COLO829 (cell line): ENCODE results near the gene ARL4C.

Experiments used
- DNase-seq: peaks from one replicate; pipeline ENCODE4 v3.0.0; 2012; ENCODE audit warnings: low spot score

Gene ARL4C

DNA sequence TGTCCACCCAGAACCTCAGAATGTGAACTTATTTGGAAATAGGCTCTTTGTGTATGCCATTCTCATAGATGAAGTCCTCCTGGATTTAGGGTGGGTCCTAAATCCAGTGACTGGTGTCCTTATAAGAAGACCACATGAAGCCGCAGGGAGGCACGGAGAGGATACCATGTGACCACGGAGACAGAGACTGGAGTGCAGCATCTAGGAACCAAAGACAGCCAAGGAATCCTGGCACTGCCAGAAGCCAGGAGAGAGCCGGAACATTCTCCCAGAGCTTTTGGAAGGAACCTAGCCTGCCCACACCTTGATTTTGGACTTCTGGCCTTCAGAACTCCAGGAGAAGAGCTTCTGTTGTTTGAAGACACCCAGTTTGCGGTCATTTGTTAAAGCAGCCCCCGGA, 49.7 kb downstream of the ARL4C start:
- DNase-seq: no peak

DNA sequence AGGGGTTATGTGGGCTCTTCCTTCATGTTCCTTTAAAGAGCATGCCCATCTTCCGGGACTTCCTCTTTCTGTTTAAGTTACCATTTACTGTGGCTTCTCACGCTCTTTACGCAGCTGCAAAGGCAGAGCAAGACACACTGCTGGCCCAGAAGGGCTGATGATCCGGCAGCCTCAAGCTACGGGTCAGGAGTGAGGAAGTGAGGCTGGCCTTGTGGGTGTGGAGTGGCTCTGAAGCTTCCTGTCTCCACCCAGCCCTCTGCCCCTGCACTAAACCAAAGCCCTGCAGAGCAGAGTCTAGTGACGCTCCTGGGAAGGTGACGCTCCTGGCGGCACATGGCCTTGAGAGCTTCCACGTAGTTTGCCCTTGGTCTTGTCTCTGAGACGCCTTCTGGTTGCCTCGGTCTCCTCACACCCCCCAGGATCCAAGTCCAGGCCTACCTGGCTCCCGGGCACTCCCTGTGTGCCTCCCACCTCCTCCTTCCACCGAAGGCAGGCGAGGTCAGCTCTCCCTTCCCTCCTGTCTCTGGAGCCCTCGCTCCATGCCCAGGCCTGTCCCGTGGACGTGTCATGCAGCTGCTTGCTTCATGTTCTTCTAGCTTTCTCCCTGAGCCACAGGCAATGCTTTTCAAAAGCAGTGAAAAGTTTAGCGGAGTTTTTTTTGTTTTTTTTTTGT, 50.3 kb downstream of the ARL4C start:
- no peak for DNase-seq

DNA sequence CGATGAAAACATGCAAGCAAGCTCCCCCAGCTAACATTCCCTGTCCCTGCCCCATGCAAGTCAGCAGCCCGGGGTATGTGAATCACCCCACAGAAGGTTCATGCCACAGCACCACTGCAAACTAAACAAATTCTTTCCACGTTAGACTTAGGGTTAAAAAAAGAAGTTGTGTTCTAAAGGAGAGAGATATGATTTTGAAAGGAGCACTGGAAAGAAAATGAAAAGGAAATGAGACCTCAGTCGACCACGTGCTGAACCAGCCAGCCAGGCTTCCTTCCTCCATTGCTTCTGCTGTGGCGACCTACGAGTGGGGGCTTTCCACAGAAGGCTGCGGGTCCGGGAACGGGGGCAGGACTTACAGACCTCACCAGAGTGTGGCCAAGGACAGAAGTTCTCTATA, 52.0 kb downstream of the ARL4C start:
- no peak for DNase-seq

DNA sequence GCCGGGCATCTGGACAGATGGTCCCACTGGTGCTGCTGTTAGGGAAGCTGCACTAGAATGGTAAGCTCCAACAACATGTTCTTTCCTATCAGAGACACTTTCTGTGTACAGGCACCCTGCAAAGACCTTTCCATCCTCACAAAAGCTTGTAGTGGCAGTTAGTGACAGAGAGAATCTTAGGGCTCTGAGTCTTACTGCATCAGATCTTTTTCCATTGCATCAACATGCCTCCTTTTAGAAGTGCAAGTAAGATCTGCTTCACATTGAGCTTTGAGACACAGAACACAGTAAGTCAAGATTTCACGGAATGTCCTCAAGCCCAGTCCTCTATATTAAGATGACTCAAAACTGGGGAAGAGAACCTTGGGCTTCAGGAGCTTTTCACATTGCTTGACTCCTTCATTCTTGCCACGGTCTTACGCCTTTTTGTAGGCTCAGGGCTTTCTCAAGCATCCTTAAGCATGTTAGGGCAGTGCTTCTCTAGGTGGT, 52.6 kb downstream of the ARL4C start:
- DNase-seq: no peak
